Testis (tissue), 2 donors: ENCODE measurements around the gene UBL4A.

Experiments used
- CTCF ChIP-seq, 3 experiments: fragments of 450-650 bp in 2 of 3; fragments of 200-600 bp in 1 of 3; sonication (generic) in 1 of 3; IDR thresholded peaks; one replicate each; pipeline ENCODE4 v1.5.1; 2016 to 2019; ENCODE audit warnings: antibody characterized with exemption in 3 of 3, mild to moderate bottlenecking in 2 of 3, moderate library complexity in 1 of 3
- POLR2A ChIP-seq: fragments of 450-650 bp; IDR thresholded peaks from one replicate; pipeline ENCODE4 v1.6.1; 2017; ENCODE audit warnings: antibody characterized with exemption, mild to moderate bottlenecking, moderate library complexity

- TF ChIP-seq POLR2A (no peak), CTCF (IDR thresholded peaks at IDR 0.05) (no peak)
Observed at GRCh38 chrX:154470434-154470833, 16.0 kb downstream of the UBL4A start.
